ENCODE results near the gene DUSP22. TPM values are rescaled to one million over a fixed set of nuclear protein-coding genes. Genes with fewer than 3 reads are reported as not detected.

The DUSP22 gene
- total and polyA plus RNA-seq, 2 donors (not counting 1 experiment from before 2014, with no cell fraction given): 10.9 to 13.7 TPM

- TF ChIP-seq CTCF (conservative IDR thresholded peaks at IDR 0.05 in 1 of 2, IDR thresholded peaks at IDR 0.05 in 1 of 2; ENCODE audit: low read depth in 1 of 2, low read length in 2 of 2) (no peak), EZH2 (IDR thresholded peaks at IDR 0.05; ENCODE audit: low read length, missing control alignments) (no peak)
- Histone ChIP-seq H3K4me1 (ENCODE audit: control insufficient read depth, extremely low read depth, insufficient read depth, low read length) (no peaks in the 10 kb centered on the region), H3K79me2 (ENCODE audit: control insufficient read depth, insufficient read depth, low read length) (no peaks in the 10 kb centered on the region), H3K4me3 (replicated peaks in 1 of 4; ENCODE audit: control extremely low read depth in 1 of 4, insufficient read depth in 1 of 4, low read depth in 3 of 4, low read length in 4 of 4) (no peak overlapping the region), H3K9ac (ENCODE audit: insufficient read depth, low read length) (no peak overlapping the region), H3K9me3 (ENCODE audit: control insufficient read depth, insufficient read depth, low read depth, low read length) (no peaks in the 10 kb centered on the region), H3K27me3 (ENCODE audit: control insufficient read depth, insufficient read depth, low read length) (no peaks in the 10 kb centered on the region), H4K20me1 (ENCODE audit: control insufficient read depth, extremely low read depth, insufficient read depth, low read length) (no peaks in the 10 kb centered on the region), H3K4me2 (ENCODE audit: extremely low read depth, insufficient read depth, low read length) (no peak overlapping the region), H2AFZ (ENCODE audit: low read length) (no peak overlapping the region), H3K36me3 (ENCODE audit: control insufficient read depth, insufficient read depth, low read length) (no peaks in the 10 kb centered on the region), H3K27ac (ENCODE audit: insufficient read depth, low read length) (no peak overlapping the region)
- DNase-seq (ENCODE audit: low read depth in 2 of 2): no peak
These were observed 22.1 kb downstream of the DUSP22 start for GRCh38 chr6:314377-314776.

GRCh38 chr6:315226-315625 is 22.9 kb downstream of the DUSP22 start:
- no peak overlapping the region for H2AFZ ChIP-seq (ENCODE audit: low read length)
- H3K9me3 ChIP-seq (ENCODE audit: control insufficient read depth, insufficient read depth, low read depth, low read length): no peaks in the 10 kb centered on the region
- no peak overlapping the region for H3K27ac ChIP-seq (ENCODE audit: insufficient read depth, low read length)
- no peak for TF ChIP-seq CTCF (conservative IDR thresholded peaks at IDR 0.05 in 1 of 2, IDR thresholded peaks at IDR 0.05 in 1 of 2; ENCODE audit: low read depth in 1 of 2, low read length in 2 of 2)
- TF ChIP-seq EZH2 (IDR thresholded peaks at IDR 0.05; ENCODE audit: low read length, missing control alignments): no peak
- H4K20me1 ChIP-seq (ENCODE audit: control insufficient read depth, extremely low read depth, insufficient read depth, low read length): no peaks in the 10 kb centered on the region
- no peaks in the 10 kb centered on the region for H3K27me3 ChIP-seq (ENCODE audit: control insufficient read depth, insufficient read depth, low read length)
- no peak overlapping the region for H3K9ac ChIP-seq (ENCODE audit: insufficient read depth, low read length)
- no peaks in the 10 kb centered on the region for H3K4me1 ChIP-seq (ENCODE audit: control insufficient read depth, extremely low read depth, insufficient read depth, low read length)
- H3K4me2 ChIP-seq (ENCODE audit: extremely low read depth, insufficient read depth, low read length): no peak overlapping the region
- H3K36me3 ChIP-seq (ENCODE audit: control insufficient read depth, insufficient read depth, low read length): no peaks in the 10 kb centered on the region
- no peaks in the 10 kb centered on the region for H3K79me2 ChIP-seq (ENCODE audit: control insufficient read depth, insufficient read depth, low read length)
- no peak overlapping the region for H3K4me3 ChIP-seq (replicated peaks in 1 of 4; ENCODE audit: control extremely low read depth in 1 of 4, insufficient read depth in 1 of 4, low read depth in 3 of 4, low read length in 4 of 4)
- DNase-seq (ENCODE audit: low read depth in 2 of 2): no peak

- TF ChIP-seq CTCF (conservative IDR thresholded peaks at IDR 0.05 in 1 of 2, IDR thresholded peaks at IDR 0.05 in 1 of 2; ENCODE audit: low read depth in 1 of 2, low read length in 2 of 2) (no peak), EZH2 (IDR thresholded peaks at IDR 0.05; ENCODE audit: low read length, missing control alignments) (no peak)
- H3K9ac ChIP-seq (ENCODE audit: insufficient read depth, low read length): no peak overlapping the region
- H3K4me2 ChIP-seq (ENCODE audit: extremely low read depth, insufficient read depth, low read length): no peak overlapping the region
- H2AFZ ChIP-seq (ENCODE audit: low read length): no peak overlapping the region
- H3K27ac ChIP-seq (ENCODE audit: insufficient read depth, low read length): no peak overlapping the region
- no peak overlapping the region for H3K4me3 ChIP-seq (replicated peaks in 1 of 4; ENCODE audit: control extremely low read depth in 1 of 4, insufficient read depth in 1 of 4, low read depth in 3 of 4, low read length in 4 of 4)
- H3K4me1 ChIP-seq (ENCODE audit: control insufficient read depth, extremely low read depth, insufficient read depth, low read length): no peaks in the 10 kb centered on the region
- no peaks in the 10 kb centered on the region for H3K27me3 ChIP-seq (ENCODE audit: control insufficient read depth, insufficient read depth, low read length)
- no peaks in the 10 kb centered on the region for H3K36me3 ChIP-seq (ENCODE audit: control insufficient read depth, insufficient read depth, low read length)
- no peak for DNase-seq (ENCODE audit: low read depth in 2 of 2)
- H3K79me2 ChIP-seq (ENCODE audit: control insufficient read depth, insufficient read depth, low read length): no peaks in the 10 kb centered on the region
- no peaks in the 10 kb centered on the region for H4K20me1 ChIP-seq (ENCODE audit: control insufficient read depth, extremely low read depth, insufficient read depth, low read length)
- H3K9me3 ChIP-seq (ENCODE audit: control insufficient read depth, insufficient read depth, low read depth, low read length): no peaks in the 10 kb centered on the region
These were observed 23.9 kb downstream of the DUSP22 start for GRCh38 chr6:315921-316752.
